GM23248 (cell line): ENCODE data around the gene ACTN2.

ENCODE experiments used
- EZH2 ChIP-seq: fragments of 200-600 bp; sonication (generic); IDR thresholded peaks from 2 replicates; pipeline ENCODE4 v1.6.1; 2018; ENCODE audit warnings: antibody characterized with exemption, mild to moderate bottlenecking; ENCODE audit not compliant: insufficient read depth, poor library complexity, severe bottlenecking
- EZH2phosphoT487 ChIP-seq: fragments of 200-600 bp; sonication (generic); IDR thresholded peaks from 2 replicates; pipeline ENCODE4 v1.6.1; 2018; ENCODE audit warnings: antibody characterized with exemption, moderate library complexity, mild to moderate bottlenecking, low read depth; ENCODE audit not compliant: insufficient read depth

DNA sequence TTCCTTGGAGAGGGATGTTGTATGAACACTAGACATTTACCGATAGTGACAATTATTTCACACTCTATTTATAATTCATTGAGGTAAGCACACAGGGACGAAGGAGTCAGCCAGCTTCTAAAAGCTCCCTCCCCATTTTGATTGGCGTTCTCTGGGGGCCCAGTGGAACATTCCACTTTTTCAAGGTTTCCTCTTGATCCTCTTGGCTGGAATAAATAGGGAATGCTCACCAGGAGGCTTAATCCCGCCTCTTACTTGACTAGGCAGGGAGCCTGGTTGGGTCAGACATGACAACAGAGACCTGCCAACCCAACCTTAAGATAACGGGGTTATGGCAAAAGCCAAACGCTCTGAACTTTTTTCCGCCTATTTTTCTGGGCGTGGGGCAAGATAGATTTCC lies 974 bp downstream of the ACTN2 start:
- TF ChIP-seq EZH2 (no peak), EZH2phosphoT487 (no peak)
